Effector CD8-positive, alpha-beta T cell (primary cell): ENCODE measurements around the gene DVL2.
A peak's percentile ranks its signal among the peaks of the same experiment; 100 is the strongest.

Experiments
- DNase-seq: peaks from one replicate; lab custom pipeline; 2025; lab: John Stamatoyannopoulos, UW

The DVL2 gene

GRCh38 chr17:7219812-7220592, 14.3 kb downstream of the DVL2 start, which contains the start of the genes ACADVL and DLG4:
TSS of gene ACADVL (plus strand) at chr17:7219938. CDS start at chr17:7219985, 47 bp downstream.
TSS of gene DLG4 (minus strand) at chr17:7219836.
- DNase-seq: peak; percentile 61

- DNase-seq: no peak
These were observed 15.0 kb downstream of the DVL2 start for GRCh38 chr17:7219229-7219811.

- DNase-seq: no peak
These were observed 15.6 kb downstream of the DVL2 start for GRCh38 chr17:7218758-7219157.

GRCh38 chr17:7218166-7218565, 16.2 kb downstream of the DVL2 start:
- DNase-seq: no peak

GRCh38 chr17:7217113-7217987, 17.0 kb downstream of the DVL2 start:
- DNase-seq: no peak

- no peak for DNase-seq
These were observed 17.8 kb downstream of the DVL2 start for GRCh38 chr17:7216242-7217112.

GRCh38 chr17:7215652-7216180, 18.6 kb downstream of the DVL2 start:
- DNase-seq: no peak

- DNase-seq: no peak
These were observed 19.1 kb downstream of the DVL2 start for GRCh38 chr17:7215136-7215638.

- DNase-seq: peak; percentile 98
These were observed 19.8 kb downstream of the DVL2 start for GRCh38 chr17:7214300-7215135.

- DNase-seq: peak; percentile 87
These were observed 20.4 kb downstream of the DVL2 start for GRCh38 chr17:7213895-7214299.

GRCh38 chr17:7211491-7212273, 22.6 kb downstream of the DVL2 start:
- DNase-seq: no peak

- DNase-seq: no peak
These were observed 25.4 kb downstream of the DVL2 start for GRCh38 chr17:7208754-7209460.

- DNase-seq: no peak
These were observed 26.2 kb downstream of the DVL2 start for GRCh38 chr17:7208027-7208571.

- no peak for DNase-seq
These were observed 27.0 kb downstream of the DVL2 start for GRCh38 chr17:7207120-7208001.

GRCh38 chr17:7205561-7205960, 28.8 kb downstream of the DVL2 start:
- DNase-seq: no peak

GRCh38 chr17:7204828-7205461, 29.4 kb downstream of the DVL2 start:
- peak; percentile 96 for DNase-seq

- no peak for DNase-seq
These were observed 30.0 kb downstream of the DVL2 start for GRCh38 chr17:7204336-7204735.
